Upper lobe of left lung (tissue), 4 donors: ENCODE measurements around the gene PHTF1.

Source experiments
- EP300 ChIP-seq, 4 donors: sonication (generic); formaldehyde crosslinking; IDR thresholded peaks; one replicate each; pipeline ENCODE4 v1.5.1; 2017; ENCODE audit warnings: antibody characterized with exemption in 4 of 4, control low read depth in 2 of 4
- POLR2A ChIP-seq, 4 donors: fragments of 450-650 bp; IDR thresholded peaks; one replicate each; pipeline ENCODE4 v1.5.1; 2016 to 2017; ENCODE audit warnings: antibody characterized with exemption in 4 of 4, mild to moderate bottlenecking in 2 of 4
- POLR2AphosphoS5 ChIP-seq, 2 donors: sonication (generic); formaldehyde crosslinking; IDR thresholded peaks; one replicate each; pipeline ENCODE4 v1.5.1; 2017; ENCODE audit warnings: antibody characterized with exemption in 2 of 2
- TF ChIP-seq, protein P1 (sequence below), 6 experiments: fragments of 450-650 bp in 4 of 6; fragments of 200-600 bp in 2 of 6; sonication (generic) in 2 of 6; IDR thresholded peaks; one replicate each; pipeline ENCODE4 v1.5.1; 2016 to 2019; ENCODE audit warnings: antibody characterized with exemption in 6 of 6

DNA sequence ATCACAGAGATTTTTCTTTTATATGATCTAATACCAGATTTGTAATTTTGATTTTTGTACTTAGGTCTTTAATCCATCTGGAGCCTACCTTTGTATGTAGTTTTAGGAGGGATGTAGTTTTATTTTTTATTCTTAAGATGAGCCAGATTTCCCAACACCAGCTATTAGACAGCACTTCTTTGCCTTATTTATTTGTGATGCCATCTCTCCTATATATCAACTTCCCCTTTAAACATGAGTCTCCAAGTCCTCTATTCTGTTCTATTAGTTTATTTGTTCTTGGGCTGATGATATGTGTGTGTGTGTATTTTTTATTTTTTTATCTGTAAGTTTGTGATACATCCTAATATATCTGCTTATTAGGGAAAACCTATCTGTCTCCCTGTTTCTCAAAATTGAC lies 94.2 kb downstream of the PHTF1 start:
- TF ChIP-seq, protein P1, sequence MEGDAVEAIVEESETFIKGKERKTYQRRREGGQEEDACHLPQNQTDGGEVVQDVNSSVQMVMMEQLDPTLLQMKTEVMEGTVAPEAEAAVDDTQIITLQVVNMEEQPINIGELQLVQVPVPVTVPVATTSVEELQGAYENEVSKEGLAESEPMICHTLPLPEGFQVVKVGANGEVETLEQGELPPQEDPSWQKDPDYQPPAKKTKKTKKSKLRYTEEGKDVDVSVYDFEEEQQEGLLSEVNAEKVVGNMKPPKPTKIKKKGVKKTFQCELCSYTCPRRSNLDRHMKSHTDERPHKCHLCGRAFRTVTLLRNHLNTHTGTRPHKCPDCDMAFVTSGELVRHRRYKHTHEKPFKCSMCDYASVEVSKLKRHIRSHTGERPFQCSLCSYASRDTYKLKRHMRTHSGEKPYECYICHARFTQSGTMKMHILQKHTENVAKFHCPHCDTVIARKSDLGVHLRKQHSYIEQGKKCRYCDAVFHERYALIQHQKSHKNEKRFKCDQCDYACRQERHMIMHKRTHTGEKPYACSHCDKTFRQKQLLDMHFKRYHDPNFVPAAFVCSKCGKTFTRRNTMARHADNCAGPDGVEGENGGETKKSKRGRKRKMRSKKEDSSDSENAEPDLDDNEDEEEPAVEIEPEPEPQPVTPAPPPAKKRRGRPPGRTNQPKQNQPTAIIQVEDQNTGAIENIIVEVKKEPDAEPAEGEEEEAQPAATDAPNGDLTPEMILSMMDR (IDR thresholded peaks at IDR 0.05) = no peak
- TF ChIP-seq POLR2A (IDR thresholded peaks at IDR 0.05) = no peak
- TF ChIP-seq EP300 (IDR thresholded peaks at IDR 0.05) = no peak
- no peak for TF ChIP-seq POLR2AphosphoS5 (IDR thresholded peaks at IDR 0.05)
